Ramos (cell line): Measurements from ENCODE around the gene THRSP.
"Not testable (repeated sequence)": the region's sequence is repeated elsewhere in the genome, so short reads cannot be mapped to it uniquely, and the experiment has no call there.

ENCODE experiments used
- in situ Hi-C: fragments of 300-500 bp; cut with MboI; formaldehyde crosslinking; loops from one replicate; pipeline ENCODE4 v1.14.3; 2022; ENCODE audit warnings: low sequenced_read_pairs; ENCODE audit not compliant: unreplicated experiment

Gene THRSP

DNA sequence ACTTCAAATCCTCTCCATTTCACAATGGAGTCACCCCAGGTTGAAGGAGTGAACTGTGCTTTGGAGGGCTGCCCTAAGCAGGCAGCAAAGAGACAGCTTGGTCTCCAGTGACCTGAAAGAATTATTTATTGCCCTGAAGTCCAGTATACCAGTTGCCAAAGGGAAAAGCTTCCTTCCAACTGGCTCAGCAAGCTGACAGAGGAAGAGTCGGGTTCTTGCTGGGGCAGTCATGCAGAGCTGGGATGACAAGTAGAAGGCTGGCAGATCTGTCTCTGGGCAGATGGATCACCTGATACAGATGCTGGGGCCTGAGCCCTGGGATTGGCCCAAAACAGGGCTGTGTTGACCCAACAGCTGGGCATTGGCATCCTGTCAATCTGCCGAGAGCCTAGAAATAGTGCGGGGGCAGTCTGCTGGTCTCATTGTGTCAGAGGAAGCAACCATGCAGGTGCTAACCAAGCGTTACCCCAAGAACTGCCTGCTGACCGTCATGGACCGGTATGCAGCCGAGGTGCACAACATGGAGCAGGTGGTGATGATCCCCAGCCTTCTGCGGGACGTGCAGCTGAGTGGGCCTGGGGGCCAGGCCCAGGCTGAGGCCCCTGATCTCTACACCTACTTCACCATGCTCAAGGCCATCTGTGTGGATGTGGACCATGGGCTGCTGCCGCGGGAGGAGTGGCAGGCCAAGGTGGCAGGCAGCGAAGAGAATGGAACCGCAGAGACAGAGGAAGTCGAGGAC lies at the start of gene THRSP:
Gene THRSP, plus strand, starts transcription at position 422 of the 742 bp plus-strand sequence. Its CDS starts 21 bp downstream, at position 443.
- in situ Hi-C loops: no loop called here

GRCh38 chr11:78014937-78015520 lies 48.6 kb upstream of the THRSP start:
- in situ Hi-C loops: not testable (repeated sequence)

GRCh38 chr11:78015878-78016277 lies 47.8 kb upstream of the THRSP start:
- in situ Hi-C loops: no loop called here

DNA sequence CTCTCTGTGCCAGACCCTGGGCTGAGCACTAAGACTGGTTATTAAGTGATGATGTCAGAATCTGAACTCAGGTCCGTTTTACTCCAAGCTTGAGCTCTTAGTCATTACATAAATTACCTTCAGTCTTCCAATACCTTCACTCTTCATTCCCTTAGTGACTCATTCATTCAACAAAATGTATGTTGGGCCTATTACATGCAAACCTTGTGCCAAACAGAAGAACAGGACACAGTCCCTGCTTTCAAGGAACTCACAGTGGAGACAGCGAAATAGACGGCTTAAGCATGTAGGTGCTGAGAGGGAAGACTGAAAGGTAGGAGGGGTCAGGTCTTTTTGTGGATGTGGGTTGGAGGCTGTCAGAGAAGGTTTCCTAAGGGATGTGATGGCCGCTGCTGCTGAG lies 43.9 kb upstream of the THRSP start:
- in situ Hi-C loops: no loop called here

DNA sequence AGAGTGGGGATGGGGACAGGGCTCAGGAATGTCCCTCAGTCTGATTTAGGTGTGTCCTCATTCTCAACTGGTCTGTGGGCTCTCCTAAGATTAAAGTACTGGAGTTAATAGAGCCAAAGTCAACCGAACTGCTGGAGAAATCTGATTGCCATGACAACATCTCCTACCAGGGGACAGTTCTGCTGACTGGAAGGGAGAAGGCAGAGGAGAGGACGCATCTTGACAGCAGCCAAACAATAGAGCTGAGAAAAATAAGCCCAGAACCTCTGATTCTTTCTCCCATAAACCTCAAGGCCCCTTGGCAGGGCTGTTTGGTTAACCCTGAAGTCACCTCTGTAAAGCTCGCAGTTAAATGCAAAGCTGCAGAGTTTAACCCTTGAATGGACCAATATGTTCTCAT lies 43.4 kb upstream of the THRSP start:
- in situ Hi-C loops: no loop called here

DNA sequence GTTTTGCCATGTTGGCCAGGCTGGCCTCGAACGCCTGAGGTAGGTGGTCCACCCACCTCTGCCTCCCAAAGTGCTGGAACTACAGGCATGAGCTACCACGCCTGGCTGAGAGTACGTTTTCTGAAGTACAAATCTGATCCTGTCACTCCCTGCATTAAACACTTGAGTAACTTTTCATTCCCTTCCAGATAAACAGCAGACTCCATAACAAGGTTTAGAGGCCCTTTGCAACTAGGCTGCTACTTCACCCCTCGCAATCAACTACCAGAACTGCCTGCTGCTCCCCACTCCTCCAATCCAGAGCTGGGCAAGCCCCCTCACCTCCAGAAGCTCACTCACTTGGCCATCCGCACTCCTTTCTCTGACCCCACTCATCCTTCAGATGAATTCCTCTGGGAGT lies 42.0 kb upstream of the THRSP start:
- in situ Hi-C loops: no loop called here

- in situ Hi-C loops: no loop called here
These were observed 41.0 kb upstream of the THRSP start, which contains the start of gene KCTD14 for GRCh38 chr11:78022397-78023396. Gene KCTD14 (minus strand): TSS chr11:78023276. CDS start chr11:78023249, 27 bp downstream.

DNA sequence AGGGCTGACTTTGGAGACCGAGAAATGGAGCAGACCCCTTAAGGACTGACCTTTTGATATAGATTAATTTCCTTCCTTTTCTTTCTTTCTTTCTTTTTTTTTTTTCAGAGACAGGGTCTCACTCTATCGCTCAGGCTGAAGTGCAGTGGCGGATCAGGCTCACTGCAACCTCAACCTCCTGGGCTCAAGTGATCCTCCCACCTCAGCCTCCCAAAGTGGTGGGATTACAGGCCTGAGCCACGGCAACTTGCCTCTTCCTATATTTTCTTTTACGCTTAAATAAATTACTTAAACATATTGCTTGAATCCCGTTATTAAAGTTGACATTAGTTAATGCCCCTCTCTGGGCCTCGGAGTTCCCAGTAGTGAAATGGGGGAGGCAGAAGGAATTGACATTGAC lies 40.2 kb upstream of the THRSP start:
- in situ Hi-C loops: no loop called here

GRCh38 chr11:78025378-78025777 lies 38.3 kb upstream of the THRSP start:
- in situ Hi-C loops: no loop called here

DNA sequence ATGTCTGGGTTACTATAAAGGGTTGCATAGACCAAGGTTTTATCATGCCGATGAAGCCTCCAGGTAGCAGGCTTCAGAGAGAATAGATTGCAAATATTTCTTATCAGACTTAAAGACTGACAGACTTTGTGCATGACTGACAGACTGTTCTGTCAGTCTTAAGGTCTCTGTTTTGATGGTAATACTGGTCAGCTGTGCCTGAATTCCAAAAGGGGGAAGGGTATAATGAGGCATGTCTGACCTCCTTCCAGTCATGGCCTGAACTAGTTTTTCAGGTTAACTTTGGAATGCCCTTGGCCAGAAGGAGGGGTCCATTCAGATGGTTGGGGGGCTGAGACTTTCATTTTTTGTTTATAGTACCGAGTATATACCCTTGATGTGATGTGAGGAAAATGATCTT lies 35.9 kb upstream of the THRSP start:
- in situ Hi-C loops: no loop called here

- in situ Hi-C loops: not testable (repeated sequence)
These were observed 35.2 kb upstream of the THRSP start for GRCh38 chr11:78028423-78028822.

DNA sequence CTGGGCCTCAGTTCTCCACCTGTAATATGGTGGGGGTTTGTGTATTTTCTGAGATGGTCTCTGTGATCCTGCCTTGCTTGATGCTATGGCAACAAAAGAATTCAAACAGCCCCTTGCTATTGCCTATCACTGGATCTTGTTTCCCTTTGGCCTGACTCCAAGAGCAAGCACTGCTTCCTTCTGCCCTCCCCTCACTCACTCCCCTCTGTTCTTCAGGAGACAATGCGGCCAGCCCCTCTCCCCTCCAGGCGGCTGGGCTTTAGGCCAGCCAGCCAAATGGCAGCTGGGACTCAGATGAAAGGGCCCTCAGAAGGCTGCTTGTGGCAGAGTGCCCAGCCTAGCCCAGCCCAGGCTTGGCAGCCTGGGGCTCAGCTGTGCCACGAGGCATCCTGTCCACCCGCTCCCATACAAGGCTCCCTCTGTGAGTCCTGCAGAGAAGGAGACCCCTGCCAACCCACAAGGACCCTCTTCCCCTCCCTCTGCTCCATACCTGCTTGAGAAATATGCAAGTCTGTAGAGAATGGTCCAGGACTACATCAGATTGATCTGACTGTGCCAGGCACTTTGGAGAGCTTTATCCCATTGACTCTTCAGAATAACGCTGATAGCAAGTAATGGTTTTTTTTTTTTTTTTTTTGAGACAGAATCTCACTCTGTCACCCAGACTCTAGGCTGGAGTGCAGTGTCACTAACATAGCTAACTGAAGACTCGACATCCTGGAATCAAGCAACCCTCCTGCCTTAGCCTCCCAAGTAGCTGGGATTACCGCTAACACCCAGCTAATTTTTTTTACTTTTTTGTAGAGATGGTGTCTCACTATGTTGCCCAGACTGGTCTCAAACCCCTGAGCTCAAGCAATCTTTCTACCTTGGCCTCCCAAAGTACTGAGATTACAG lies 33.0 kb upstream of the THRSP start:
- in situ Hi-C loops: no loop called here

GRCh38 chr11:78031629-78032028 lies 32.0 kb upstream of the THRSP start:
- in situ Hi-C loops: no loop called here

- in situ Hi-C loops: no loop called here
These were observed 31.6 kb upstream of the THRSP start for GRCh38 chr11:78032090-78032489.

GRCh38 chr11:78033040-78033439 lies 30.6 kb upstream of the THRSP start:
- in situ Hi-C loops: no loop called here

DNA sequence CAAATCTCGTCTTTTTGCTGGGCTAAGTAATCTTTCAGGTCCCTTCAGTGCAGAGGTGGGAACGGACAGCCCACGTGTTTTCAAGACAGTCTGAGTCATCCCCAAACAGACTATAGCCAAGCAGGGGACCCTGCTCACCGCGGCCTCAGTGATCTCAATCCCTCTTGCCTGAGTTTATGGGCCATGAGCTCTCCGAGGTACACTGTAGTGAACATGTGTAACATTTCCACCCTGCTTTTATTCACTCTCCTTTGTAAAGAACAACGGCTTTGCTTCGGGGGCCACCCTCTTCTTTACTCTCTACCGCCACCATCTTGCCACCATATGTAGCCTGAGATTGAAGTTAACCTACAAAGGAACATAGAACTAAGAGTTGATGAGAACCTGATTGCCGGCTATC lies 29.0 kb upstream of the THRSP start:
- in situ Hi-C loops: no loop called here

DNA sequence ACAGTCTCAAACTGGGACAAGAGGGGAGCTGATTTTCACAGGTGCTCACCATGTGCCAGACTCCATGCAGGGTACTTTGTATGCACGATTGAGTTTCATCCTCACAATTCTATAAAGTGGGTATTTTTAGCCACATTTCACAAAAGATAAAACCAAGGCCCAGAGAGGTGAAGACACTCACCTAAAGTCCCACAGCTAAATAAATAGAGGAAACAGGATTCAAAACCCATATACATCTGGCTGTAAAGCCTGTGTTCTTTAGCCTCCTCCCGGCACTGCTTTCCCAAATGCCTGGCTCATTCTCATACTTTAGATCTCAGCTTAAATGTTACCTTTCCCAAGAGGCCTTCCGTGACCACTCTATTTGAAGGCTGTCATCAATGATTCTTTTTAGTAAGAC lies 27.3 kb upstream of the THRSP start:
- in situ Hi-C loops: no loop called here

- in situ Hi-C loops: no loop called here
These were observed 26.6 kb upstream of the THRSP start for GRCh38 chr11:78037056-78037455.

- in situ Hi-C loops: no loop called here
These were observed 25.6 kb upstream of the THRSP start for GRCh38 chr11:78037825-78038620.
